Type B pancreatic cell (in vitro differentiated cells): ENCODE results near the gene IL22RA1. TPM values are rescaled to one million over a fixed set of nuclear protein-coding genes. Genes with fewer than 3 reads are reported as not detected.
A peak's percentile ranks its signal among the peaks of the same experiment; 100 is the strongest.

Experiments
- DNase-seq: peaks from one replicate; pipeline ENCODE4 v3.0.0; 2021; ENCODE audit warnings: mixed read lengths; ENCODE audit not compliant: unreplicated experiment; ENCODE audit errors: extremely low spot score
- H3K27ac Mint-ChIP-seq: 2 replicates; pipeline ENCODE4 v1.8.0; 2021; ENCODE audit warnings: mild to moderate bottlenecking, mixed read lengths
- H3K27me3 Mint-ChIP-seq: 2 replicates; pipeline ENCODE4 v1.8.0; 2021; ENCODE audit warnings: mixed read lengths
- H3K36me3 Mint-ChIP-seq: 2 replicates; pipeline ENCODE4 v1.8.0; 2021; ENCODE audit warnings: mixed read lengths
- H3K4me1 Mint-ChIP-seq: one replicate; pipeline ENCODE4 v1.8.0; 2021; ENCODE audit warnings: mixed read lengths; ENCODE audit not compliant: unreplicated experiment
- H3K4me3 Mint-ChIP-seq: 2 replicates; pipeline ENCODE4 v1.8.0; 2021; ENCODE audit warnings: mild to moderate bottlenecking, mixed read lengths
- H3K9me3 Mint-ChIP-seq: 2 replicates; pipeline ENCODE4 v1.8.0; 2021; ENCODE audit warnings: mixed read lengths
- CTCF ChIP-seq: fragments of 200-600 bp; sonication (generic); conservative IDR thresholded peaks from 2 replicates; pipeline ENCODE4 v1.5.0; 2021; ENCODE audit warnings: antibody characterized with exemption, mild to moderate bottlenecking
- total RNA-seq: library from RNA; stranded (reverse); gene quantifications from 2 replicates; pipeline ENCODE4 v1.2.1, GENCODE V29; 2021; ENCODE audit warnings: low replicate concordance

The IL22RA1 gene
- total RNA-seq, 1 donor from 2014 or later, result 1.1 TPM

GRCh38 chr1:24186993-24187790 is 44.3 kb upstream of the IL22RA1 start, which contains the start of gene IFNLR1:
Gene IFNLR1 (minus strand): TSS chr1:24187289. CDS start chr1:24187248, 41 bp downstream.
- H3K9me3 Mint-ChIP-seq, result no peaks in the 10 kb centered on the region
- peak within 1 kb of the TSS; percentile 94 for H3K27ac Mint-ChIP-seq
- peak within 1 kb of the TSS; percentile 92 for H3K4me3 Mint-ChIP-seq
- peaks cover 15% of the 10 kb centered on the region for H3K4me1 Mint-ChIP-seq
- TF ChIP-seq CTCF, result no peak
- H3K36me3 Mint-ChIP-seq, result no peaks in the 10 kb centered on the region
- peak; percentile 76 for DNase-seq
- H3K27me3 Mint-ChIP-seq, result peaks cover 23% of the 10 kb centered on the region

GRCh38 chr1:24186711-24186992 is 43.7 kb upstream of the IL22RA1 start:
- no peak for DNase-seq
- Mint-ChIP-seq H3K36me3 (no peaks in the 10 kb centered on the region), H3K9me3 (no peaks in the 10 kb centered on the region), H3K4me3 (peak overlapping the region; percentile 92), H3K27ac (peak overlapping the region; percentile 94), H3K4me1 (peaks cover 15% of the 10 kb centered on the region), H3K27me3 (peaks cover 23% of the 10 kb centered on the region)
- TF ChIP-seq CTCF, result no peak

GRCh38 chr1:24186031-24186710 is 43.2 kb upstream of the IL22RA1 start:
- TF ChIP-seq CTCF, result no peak
- Mint-ChIP-seq H3K27ac (peak overlapping the region; percentile 94), H3K4me1 (peaks cover 15% of the 10 kb centered on the region), H3K27me3 (peaks cover 22% of the 10 kb centered on the region), H3K4me3 (peak overlapping the region; percentile 92), H3K9me3 (no peaks in the 10 kb centered on the region), H3K36me3 (no peaks in the 10 kb centered on the region)
- DNase-seq, result no peak

- H3K36me3 Mint-ChIP-seq, result no peaks in the 10 kb centered on the region
- no peak for DNase-seq
Observed at GRCh38 chr1:24185076-24185475, 42.1 kb upstream of the IL22RA1 start.

GRCh38 chr1:24182061-24182460 is 39.1 kb upstream of the IL22RA1 start:
- H3K27ac Mint-ChIP-seq, result no peak overlapping the region
- H3K36me3 Mint-ChIP-seq, result no peaks in the 10 kb centered on the region
- H3K4me1 Mint-ChIP-seq, result peaks cover 4% of the 10 kb centered on the region
- no peak for DNase-seq
- TF ChIP-seq CTCF, result no peak
- no peaks in the 10 kb centered on the region for H3K9me3 Mint-ChIP-seq
- H3K4me3 Mint-ChIP-seq, result no peak overlapping the region
- H3K27me3 Mint-ChIP-seq, result peaks cover 4% of the 10 kb centered on the region

More at GRCh38 chr1:24185076-24185475, 42.1 kb upstream of the IL22RA1 start:
- H3K4me1 Mint-ChIP-seq, result peaks cover 11% of the 10 kb centered on the region
- H3K9me3 Mint-ChIP-seq, result no peaks in the 10 kb centered on the region
- H3K27ac Mint-ChIP-seq, result no peak overlapping the region
- peaks cover 20% of the 10 kb centered on the region for H3K27me3 Mint-ChIP-seq
- no peak for TF ChIP-seq CTCF
- no peak overlapping the region for H3K4me3 Mint-ChIP-seq
